B cell (primary cell): Measurements from ENCODE around the gene PLCG2.

Source experiments
- EZH2 ChIP-seq: IDR thresholded peaks from 2 replicates; pipeline ENCODE4 v1.6.1; 2012; ENCODE audit warnings: borderline replicate concordance, low read depth, mild to moderate bottlenecking, moderate library complexity, low read length; ENCODE audit not compliant: insufficient read depth, poor library complexity, severe bottlenecking
- TF ChIP-seq, protein P1 (sequence below): fragments of 200-600 bp; IDR thresholded peaks from one replicate; pipeline ENCODE4 v1.8.0; 2022; ENCODE audit warnings: antibody characterized with exemption, mild to moderate bottlenecking

DNA sequence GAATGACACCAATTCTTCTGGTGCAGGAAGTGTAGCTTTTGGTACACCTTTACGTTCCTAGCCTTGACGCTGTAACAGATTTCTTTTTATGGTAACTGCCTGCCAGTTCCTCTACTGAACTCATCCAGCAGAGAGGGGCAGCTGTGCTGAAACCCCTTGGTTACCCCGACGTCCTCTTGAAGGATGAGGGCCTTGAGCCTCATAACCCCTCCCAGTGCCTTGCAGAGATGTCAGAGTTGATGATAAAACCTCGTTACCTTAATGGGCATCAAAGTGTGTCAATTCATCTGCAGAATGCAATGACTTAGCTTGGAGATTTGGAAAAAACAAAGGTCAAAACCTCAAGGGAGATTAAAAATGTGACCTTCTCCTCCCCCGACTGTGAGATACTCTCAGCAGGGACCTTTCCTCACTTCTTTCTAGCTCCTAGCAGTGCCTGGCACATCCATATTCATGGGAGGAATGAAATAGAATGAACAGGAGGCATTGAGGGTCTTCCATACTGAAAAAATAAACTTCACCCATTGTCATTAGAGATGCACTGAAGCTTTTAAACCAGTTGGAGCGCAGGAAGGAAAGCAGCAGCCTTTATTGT is 163.0 kb downstream of the PLCG2 start:
- TF ChIP-seq, protein P1, sequence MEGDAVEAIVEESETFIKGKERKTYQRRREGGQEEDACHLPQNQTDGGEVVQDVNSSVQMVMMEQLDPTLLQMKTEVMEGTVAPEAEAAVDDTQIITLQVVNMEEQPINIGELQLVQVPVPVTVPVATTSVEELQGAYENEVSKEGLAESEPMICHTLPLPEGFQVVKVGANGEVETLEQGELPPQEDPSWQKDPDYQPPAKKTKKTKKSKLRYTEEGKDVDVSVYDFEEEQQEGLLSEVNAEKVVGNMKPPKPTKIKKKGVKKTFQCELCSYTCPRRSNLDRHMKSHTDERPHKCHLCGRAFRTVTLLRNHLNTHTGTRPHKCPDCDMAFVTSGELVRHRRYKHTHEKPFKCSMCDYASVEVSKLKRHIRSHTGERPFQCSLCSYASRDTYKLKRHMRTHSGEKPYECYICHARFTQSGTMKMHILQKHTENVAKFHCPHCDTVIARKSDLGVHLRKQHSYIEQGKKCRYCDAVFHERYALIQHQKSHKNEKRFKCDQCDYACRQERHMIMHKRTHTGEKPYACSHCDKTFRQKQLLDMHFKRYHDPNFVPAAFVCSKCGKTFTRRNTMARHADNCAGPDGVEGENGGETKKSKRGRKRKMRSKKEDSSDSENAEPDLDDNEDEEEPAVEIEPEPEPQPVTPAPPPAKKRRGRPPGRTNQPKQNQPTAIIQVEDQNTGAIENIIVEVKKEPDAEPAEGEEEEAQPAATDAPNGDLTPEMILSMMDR: no peak
- no peak for TF ChIP-seq EZH2
